ENCODE data around the gene ERVH48-1.
"Not testable (repeated sequence)": the region's sequence is repeated elsewhere in the genome, so short reads cannot be mapped to it uniquely, and the experiment has no call there.

Gene ERVH48-1

DNA sequence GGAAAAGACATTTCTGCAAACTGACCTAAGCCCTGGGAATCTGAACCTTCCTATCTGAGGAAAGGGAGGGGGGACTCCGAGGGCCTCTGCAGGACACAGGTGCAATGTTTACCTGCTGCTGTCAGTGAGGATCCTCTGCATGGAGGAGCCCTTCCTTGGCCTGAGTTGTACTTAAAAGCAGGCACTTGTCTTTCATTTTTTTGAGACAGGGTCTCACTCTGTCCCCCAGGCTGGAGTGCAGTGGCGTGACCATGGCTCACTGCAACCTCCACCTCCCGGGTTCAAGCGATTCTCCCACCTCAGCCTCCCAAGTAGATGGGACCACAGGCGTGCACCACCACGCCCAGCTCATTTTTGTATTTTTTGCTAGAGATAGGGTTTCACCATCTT is 13.2 kb upstream of the ERVH48-1 start:
- DNase-seq, result not testable (repeated sequence)

DNA sequence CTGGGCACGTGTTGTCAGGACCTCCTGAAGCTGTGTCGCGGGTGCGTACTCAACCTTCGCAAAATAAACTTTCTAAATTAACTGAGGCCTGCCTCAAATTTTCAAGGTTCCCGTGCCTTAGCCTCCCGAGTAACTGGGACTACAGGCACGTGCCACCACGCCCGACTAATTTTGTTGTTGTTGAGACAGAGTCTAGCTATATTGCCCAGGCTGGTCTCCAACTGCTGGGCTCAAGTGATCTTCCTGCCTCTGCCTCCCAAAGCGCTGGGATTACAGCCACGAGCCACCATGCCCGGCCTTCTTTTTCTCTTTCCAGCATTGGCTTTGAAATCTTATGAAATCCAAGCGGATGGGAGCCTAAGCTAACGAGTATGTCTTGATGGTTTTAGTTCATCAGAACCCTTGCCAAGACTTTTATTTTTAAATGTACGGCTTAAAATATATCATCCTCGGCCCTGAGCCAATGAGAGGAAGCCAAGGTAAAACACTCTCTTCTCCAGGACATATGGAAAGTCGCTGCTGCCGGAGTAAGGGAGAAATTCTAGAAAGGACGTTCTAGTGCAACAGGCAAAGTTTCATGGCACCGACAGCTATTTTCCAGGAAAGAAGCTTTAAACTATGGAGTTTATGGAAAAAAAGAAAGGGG is 12.7 kb upstream of the ERVH48-1 start:
- DNase-seq, result no peak

GRCh38 chr21:42937034-42937940 is 11.9 kb upstream of the ERVH48-1 start:
- not testable (repeated sequence) for DNase-seq

GRCh38 chr21:42936360-42936759 is 10.9 kb upstream of the ERVH48-1 start:
- DNase-seq, result not testable (repeated sequence)

DNA sequence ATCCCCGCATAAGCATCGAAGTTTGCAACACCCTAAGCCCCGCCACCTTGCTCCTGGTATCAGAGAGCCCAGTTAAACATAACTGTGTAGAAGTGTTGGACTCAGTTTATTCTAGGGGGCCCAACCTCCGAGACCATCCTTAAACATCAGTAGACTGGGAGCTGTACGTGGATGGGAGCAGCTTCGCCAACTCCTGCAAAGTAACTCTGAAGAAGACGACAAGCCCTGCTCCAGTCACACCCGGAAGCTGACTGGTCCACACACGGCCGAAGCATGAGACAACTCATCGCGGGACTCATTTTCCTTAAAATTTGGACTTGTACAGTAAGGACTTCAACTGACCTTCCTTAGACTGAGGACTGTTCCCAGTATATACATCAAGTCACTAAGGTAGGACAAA is 8.5 kb upstream of the ERVH48-1 start:
- not testable (repeated sequence) for DNase-seq

DNA sequence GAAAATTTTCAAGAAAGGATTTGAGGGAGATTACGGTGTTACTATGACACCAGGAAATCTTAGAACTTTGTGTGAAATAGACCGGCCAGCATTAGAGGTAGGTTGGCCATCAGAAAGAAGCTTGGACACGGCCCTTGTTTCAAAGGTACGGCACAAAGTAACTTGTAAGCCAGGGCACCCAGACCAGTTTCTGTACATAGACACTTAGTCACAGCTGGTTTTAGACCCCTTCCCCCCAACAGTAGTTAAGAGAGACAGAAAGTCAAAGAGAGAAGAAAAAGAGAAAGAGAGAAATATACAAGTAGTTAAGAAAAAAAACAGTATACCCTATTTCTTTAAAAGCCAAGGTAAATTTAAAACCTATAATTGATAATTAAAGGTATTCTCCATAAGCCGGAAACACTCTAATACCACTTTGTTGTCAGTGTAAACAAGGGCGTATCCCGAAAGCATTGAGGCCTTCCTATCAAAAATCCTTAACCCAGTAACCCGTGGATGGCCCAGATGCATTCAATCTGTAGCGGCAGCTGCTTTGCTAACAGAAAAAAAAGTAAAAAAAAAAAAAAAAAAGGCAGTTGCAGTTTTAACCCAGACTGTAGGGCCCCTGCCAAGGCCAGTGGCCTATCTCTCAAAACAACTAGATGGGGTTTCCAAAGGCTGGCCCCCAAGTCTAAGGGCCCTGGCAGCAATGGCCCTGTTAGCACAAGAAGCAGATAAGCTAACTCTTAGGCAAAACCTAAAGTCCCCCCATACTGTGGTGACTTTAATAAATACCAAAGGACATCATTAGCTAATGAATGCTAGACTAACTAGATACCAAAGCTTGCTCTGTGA is 7.9 kb upstream of the ERVH48-1 start:
- DNase-seq, result not testable (repeated sequence)

DNA sequence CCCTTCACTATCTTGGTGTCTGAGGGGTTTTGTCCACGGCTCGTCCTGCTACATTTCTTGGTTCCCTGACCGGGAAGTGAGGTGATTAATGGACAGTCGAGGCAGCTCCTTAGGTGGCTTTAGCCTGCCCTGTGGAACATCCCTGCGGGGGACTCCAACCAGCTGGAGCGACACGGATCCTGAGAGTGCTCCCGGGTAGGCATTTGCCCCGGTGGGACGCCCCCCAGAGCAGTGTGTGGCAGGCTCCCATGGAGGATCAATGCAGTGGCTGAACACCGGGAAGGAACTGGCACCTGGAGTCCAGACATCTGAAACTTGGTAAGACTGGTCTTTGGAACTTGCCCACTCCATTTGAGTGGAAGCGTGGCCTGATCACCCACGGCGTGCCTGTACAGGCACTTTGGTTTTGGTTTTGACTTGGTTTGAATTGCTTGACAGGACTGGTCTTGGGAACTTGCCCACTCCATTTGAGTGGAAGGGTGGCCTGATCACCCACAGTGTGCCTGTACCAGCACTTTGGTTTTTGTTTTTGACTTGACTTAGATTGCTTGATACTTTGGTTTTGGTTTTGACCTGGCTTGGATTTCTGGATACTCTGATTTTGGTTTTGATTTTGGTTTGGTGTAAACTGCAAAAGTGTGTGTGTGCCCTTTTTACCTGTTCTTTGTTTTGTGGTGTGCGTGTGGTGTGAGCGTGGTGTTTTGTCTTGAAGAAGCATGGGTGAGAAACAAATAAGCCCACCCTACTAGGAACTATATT is 7.1 kb upstream of the ERVH48-1 start:
- not testable (repeated sequence) for DNase-seq

GRCh38 chr21:42931560-42932235 is 6.3 kb upstream of the ERVH48-1 start:
- no peak for DNase-seq

DNA sequence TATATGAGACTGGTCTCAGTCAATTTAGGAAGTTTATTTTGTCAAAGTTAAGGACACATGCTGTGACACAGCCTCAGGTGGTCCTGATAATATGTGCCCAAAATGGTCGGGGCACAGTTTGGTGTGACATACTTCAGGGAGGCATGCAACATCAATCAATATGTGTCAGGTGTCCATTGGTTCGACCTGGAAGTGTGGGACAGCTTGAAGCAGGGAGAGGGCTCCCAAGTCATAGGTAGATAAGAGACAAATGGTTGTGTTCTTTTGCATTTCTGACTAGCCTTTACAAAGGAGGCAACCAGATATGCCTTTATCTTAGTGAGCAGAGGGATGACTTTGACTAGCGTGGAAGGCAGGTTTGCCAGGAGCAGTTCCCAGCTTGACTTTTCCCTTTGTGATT is 4.5 kb upstream of the ERVH48-1 start:
- no peak for DNase-seq

GRCh38 chr21:42927474-42928200 is 2.2 kb upstream of the ERVH48-1 start:
- not testable (repeated sequence) for DNase-seq

- DNase-seq, result no peak
Observed at GRCh38 chr21:42924433-42924751, 1.0 kb downstream of the ERVH48-1 start.

DNA sequence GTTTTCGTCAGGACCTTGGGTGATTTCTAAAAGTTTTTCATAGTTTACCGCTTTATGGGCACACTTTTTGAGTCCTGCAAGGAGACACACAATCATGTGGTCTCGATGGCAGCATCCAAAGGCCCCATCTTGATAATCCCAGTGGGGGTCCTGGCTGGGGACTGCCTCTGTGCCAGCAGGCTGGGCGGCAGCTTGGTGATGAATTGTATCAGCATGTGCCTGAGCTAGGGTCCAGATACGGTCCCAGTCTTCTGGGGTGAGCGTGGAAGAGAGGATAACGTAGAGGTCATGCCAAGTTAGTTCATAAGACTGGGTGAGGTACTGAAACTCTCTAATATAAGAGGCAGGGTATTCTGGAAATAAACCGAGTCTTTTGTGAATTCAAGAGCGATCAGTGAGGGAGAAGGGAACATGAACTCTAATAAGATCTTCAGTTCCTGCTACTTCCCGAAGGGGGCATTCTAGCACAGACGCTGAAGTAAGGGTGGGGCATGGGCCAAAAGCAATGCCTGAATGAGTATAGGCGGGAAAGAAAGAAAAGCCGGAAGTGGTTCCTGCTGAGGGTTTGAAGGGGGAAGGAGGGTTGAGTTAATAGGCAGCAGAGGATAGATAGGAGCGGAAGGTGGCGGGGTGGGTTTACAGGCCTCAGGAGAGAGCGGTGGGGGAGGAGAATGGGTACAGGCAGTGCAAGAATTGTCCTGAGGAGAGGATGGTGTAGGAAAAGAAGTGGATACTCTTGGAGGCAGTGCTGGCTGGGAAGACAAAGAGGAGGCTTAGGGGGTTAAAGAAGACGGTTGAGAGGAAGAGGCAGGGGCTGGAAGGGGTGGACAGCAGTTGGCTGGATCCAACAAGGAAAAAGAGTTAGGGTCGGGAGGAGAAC is 1.6 kb downstream of the ERVH48-1 start:
- peak; percentile 76 for DNase-seq

- no peak for DNase-seq
Observed at GRCh38 chr21:42922918-42923317, 2.5 kb downstream of the ERVH48-1 start.

DNA sequence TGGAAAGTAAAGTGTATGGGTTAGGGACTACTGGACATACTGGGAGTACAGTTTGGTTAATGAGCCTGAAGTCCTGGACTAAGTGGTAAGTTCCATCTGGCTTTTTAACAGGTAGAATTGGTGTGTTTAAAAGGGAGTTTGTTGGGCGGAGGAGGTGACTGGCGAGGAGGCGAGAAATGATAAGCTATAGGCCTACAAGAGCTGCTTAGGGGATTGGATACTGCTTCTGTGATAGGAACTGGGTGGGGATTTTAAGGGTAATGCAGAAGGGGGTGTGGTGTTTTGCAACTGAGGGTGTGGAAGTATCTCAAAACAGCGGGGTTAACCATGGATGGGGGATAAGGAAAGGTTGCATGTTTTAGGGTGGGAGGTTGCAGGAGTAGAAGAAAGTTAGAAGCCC is 3.5 kb downstream of the ERVH48-1 start:
- no peak for DNase-seq

DNA sequence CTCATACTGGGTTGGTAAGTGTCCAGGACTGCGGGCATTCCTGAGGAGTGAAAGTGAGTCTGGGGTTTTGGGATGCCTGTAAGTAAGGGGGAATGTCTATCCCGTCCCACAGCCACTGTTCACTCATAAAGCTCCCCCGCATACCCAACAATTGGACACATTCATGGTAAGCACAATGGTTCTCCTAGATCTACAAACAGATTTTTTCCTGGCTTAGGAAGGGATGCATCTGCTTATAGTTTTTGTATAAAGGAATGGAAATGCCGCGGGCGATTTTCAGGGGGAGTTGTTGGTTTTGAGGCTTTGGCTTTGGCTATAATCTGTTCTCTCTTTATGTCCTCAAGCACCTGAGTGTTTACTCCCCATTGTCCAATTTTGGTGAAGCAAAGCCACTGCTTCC is 7.1 kb downstream of the ERVH48-1 start:
- no peak for DNase-seq

- no peak for DNase-seq
Observed at GRCh38 chr21:42913476-42913875, 12.0 kb downstream of the ERVH48-1 start.

- not testable (repeated sequence) for DNase-seq
Observed at GRCh38 chr21:42911920-42912319, 13.5 kb downstream of the ERVH48-1 start.

- not testable (repeated sequence) for DNase-seq
Observed at GRCh38 chr21:42908484-42908883, 16.9 kb downstream of the ERVH48-1 start.

- no peak for DNase-seq
Observed at GRCh38 chr21:42906233-42906632, 19.2 kb downstream of the ERVH48-1 start.

- no peak for DNase-seq
Observed at GRCh38 chr21:42905195-42905594, 20.2 kb downstream of the ERVH48-1 start.
